GM18511 (cell line): ENCODE data around the gene AMZ1.
"Not testable (repeated sequence)": the region's sequence is repeated elsewhere in the genome, so short reads cannot be mapped to it uniquely, and the experiment has no call there.

Experiments used
- ATAC-seq: cut with Tn5 transposase; IDR thresholded peaks from one replicate; pipeline ENCODE4 v1.9.1; 2021; ENCODE audit warnings: mild to moderate bottlenecking, moderate library complexity; ENCODE audit not compliant: unreplicated experiment

Gene AMZ1

DNA sequence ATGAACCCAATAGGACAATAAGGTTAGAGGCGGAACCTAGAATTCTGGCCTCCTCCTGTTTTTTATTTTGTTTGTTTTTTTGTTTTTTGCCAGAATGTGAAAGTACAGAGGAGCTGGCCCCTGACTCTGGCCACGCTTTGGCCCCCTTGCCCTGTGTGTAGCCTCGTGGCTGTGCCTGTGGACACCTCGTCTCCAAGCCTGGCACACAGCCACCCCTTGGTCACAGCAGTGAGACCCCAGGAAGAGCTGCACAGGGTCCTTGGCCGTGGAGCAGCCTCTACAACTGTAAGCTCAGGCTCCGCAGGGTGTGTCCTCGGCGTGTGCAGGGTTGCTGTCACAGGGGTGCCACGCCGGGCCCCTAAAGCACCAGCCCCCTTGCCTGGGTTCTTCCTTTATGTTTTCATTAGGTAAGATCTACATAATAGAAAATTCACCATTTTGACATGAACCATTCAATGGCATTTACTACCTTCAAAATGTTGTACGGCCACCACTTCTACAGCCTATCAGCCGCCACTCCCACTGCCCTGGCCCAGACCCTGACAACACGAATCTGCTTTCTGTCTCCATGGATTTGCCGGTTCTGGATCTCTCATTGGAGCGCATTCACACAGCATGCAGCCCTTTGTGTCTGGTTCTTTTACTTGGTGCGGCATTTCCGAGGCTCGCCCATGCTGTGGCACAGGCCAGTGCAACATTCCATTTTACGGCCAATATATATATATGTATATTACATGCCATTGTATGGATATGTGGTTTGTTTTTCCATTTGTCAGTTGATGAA lies 51.0 kb downstream of the AMZ1 start:
- ATAC-seq: no peak

DNA sequence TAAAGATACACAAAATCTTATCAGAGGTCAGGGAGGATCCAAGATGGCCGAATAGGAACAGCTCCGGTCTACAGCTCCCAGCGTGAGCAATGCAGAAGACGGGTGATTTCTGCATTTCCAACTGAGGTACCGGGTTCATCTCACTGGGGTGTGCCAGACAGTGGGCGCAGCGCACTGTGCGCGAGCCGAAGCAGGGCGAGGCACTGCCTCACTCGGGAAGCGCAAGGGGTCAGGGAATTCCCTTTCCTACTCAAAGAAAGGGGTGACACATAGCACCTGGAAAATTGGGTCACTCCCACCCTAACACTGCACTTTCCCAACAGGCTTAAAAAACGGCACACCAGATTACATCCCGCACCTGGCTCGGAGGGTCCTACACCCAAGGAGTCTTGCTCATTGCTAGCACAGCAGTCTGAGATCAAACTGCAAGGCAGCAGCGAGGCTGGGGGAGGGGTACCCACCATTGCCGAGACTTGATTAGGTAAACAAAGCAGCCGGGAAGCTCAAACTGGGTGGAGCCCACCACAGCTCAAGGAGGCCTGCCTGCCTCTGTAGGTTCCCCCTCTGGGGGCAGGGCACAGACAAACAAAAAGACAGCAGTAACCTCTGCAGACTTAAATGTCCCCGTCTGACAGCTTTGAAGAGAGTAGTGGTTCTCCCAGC lies 55.7 kb downstream of the AMZ1 start:
- not testable (repeated sequence) for ATAC-seq

DNA sequence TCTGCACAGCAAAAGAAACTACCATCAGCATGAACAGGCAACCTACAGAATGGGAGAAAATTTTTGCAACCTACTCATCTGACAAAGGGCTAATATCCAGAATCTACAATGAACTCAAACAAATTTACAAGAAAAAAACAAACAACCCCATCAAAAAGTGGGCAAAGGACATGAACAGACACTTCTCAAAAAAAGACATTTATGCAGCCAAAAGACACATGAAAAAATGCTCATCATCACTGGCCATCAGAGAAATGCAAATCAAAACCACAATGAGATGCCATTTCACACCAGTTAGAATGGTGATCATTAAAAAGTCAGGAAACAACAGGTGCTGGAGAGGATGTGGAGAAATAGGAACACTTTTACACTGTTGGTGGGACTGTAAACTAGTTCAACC lies 60.7 kb downstream of the AMZ1 start:
- not testable (repeated sequence) for ATAC-seq

DNA sequence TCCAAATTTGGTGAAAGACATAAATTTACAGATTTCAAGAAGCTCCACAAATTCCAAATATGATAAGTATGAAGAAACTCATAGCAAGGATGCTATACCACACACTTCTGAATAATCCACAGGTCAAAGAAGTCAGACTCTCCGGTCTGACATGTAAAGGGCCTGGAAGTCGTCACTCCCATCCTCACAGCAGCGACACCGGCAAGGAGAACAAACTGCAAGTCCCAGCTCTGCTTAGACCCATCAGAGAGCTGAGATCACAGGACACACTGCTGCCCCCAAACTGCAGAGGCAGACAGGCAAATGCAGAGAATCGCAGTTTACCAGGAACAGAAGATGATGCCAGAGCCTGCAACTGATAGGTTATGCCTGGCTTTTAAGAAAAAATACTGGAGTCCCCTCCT lies 62.0 kb downstream of the AMZ1 start:
- ATAC-seq: no peak

DNA sequence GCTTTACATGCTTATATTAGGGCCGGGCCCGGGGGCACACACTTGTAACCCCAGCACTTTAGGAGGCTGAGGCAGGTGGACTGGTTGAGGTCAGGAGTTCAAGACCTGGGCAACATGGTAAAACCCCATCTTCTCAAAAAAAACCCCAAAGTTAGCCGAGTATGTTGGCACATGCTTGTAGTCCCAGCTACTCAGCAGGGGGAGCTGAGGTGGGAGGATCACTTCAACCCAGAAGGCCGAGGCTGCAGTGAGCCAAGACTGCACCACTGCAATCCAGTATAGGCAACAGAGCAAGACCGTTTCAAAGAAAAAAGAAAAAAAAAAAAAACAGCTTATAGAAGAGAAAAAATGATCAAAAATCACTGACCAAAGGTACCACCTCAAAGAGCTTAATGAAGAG lies 63.1 kb downstream of the AMZ1 start:
- ATAC-seq: no peak

DNA sequence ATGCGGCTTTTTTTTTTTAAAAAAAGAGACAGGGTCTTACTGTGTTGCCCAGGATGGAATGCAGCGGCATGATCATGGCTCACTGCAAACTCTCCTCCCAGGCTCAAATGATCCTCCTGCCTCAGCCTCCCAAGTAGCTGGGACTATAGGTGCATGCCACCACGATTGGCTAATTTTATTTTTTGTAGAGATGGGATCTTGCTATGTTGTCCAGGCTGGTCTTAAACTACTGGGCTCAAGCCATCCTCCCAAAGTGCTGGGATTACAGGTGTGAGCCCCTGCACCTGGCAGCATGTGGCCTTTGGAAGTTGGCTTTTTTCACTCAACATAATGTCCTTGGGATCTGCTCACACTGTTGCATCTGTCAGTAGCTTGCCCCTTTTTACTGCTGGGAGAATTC lies 65.1 kb downstream of the AMZ1 start:
- ATAC-seq: no peak

DNA sequence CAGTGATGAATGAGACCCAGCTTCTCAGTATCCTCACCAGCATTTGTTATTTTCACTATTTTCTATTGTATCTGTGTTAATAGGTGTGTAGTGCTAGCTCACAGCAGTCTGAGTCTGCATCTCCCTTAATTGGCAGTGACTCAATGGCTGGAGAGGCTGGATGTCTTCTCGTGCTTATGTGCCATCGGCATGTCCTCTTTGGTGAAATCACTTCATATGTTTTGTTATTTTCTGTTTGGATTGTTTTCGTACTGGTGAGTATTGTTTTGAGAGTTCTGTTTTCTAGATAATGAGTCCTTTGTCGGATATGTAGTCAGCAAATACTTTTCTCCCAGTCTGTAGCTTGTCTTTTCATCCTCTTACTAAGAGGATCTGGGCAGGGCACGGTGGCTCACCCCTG lies 66.1 kb downstream of the AMZ1 start:
- no peak for ATAC-seq

DNA sequence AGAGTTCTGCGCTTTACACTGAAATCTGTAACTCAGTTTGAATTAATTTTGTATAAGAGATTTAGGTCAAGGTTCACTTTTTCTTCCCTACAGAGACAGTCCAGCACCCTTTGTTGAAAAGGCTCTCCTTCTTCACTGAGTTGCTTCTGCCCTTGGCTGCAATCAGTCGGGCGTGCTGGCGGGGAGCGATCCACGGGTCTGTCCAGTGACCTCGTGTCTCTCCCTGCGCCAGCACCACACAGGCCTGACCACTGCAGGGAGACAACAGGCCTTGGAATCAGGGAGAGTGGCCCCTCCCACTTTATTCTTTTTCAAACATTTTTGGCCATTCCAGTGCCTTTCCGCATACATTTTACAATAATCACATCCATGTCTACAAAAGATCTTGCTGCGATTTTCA lies 66.9 kb downstream of the AMZ1 start:
- ATAC-seq: no peak

DNA sequence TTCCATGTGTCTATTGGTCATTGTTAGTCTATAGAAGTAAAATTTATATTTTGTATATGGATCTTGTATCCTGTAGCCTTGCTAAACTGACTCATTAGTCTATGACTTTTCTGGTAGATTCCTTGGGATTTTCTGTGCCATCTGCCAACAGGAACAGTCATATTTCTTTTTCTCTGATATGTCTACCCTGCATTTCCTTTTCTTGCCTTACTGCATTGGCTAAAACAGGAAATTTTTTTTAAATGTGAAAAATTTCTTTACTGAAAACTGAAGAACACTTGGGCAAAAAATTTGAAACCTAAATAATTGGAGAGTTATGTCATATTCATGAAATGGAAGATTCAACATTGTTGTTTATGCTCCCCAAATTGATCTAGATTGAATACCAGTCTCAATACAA lies 67.5 kb downstream of the AMZ1 start:
- no peak for ATAC-seq

DNA sequence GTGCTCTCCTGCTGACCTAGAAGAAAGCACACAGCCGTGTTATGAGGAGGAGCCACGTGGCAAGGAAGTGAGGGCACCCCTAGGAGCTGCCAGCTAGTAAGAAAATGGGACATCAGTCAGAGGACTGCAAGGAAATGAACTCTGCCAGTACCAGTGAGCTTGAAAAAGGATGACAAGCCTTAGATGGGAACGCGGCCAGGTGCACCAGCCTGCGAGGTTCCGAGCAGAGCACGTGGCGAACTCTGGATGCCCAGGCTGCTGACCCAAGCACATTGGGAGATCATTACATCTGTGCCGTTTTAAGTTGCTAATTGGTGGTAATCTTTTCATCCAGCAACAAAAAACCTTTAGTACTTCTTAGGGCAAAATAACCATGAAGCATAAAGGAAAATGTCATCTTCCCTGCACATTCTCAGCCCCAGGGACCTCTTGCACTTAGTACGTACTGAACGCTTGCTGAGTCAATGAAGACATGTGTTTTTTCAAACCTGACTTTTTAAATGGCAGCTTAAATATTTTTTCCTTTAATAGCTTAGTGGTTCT lies 69.4 kb downstream of the AMZ1 start:
- ATAC-seq: peak; percentile 14

DNA sequence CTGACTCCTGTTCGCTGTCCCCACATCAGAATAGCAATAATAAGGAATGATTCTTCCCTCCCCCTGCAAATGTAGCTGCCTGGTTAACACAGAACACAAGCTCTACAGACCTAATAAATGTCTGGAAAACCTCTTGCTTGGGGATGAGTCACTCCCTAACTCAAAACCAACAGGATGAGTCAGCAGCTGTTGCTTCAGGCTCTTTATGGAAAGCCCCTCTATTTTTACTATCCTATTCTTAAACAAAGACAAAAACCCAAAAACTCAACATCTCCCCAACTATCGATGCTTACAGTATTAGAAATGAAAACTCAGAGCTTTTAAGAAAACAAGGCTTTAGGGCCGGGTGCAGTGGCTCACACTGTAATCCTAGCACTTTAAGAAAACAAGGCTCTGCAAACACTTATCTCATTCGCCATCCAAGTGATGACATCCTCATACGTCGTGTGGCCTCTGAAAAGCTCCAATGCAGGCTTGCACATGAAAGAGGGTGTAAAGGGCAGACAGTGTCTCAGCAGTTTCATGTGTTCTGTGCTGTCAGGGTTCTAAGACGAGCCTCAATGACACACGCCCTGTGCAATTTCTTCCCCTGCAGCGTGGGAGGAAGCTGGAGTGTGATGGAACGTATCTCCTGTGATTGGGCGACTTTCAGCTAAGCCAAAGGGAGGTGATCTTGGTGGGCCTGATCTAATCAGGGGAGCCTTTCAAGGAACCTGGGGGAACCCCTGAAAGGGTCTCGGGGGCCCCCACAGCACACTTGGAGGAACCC lies 70.1 kb downstream of the AMZ1 start:
- ATAC-seq: peak; percentile 80

DNA sequence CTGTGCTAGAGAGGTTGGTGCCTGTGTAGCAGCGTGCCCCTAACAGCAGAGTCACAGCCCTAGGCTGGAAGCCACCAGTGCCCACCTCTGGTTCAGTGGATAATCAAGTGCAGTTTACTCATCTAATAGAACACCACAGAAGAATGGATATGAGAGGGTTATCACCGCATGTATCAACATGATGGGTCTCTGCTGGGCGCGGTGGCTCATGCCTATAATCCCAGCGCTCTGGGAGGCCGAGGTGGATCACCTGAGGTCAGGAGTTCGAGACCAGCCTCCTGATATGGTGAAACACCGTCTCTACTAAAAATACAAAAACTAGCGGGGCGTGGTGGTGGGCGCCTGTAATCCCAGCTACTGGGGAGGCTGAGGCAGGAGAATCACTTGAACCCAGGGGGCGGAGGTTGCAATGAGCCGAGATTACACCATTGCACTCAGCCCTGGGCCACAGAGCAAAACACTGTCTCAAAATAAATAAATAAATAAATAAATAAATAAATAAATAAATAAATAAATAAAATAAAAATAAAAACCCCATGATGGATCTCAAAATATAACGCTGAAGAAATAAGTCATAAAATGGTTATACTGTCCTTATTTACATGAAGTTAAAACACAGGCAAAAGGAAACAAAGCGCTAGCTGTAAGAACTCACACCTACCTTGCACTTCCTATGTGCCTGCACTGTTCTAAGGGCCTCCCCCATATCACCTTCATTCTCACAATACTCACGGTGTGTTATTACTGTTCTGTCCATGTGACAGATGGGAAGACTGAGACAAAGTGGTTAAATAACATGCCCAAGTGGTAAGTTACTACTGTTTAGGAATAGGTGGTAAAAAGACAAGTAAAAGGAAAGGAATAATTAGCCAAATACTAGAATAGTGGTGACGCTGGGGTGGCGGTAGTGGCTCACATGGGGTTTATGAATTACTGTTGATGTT lies 70.9 kb downstream of the AMZ1 start:
- ATAC-seq: no peak

DNA sequence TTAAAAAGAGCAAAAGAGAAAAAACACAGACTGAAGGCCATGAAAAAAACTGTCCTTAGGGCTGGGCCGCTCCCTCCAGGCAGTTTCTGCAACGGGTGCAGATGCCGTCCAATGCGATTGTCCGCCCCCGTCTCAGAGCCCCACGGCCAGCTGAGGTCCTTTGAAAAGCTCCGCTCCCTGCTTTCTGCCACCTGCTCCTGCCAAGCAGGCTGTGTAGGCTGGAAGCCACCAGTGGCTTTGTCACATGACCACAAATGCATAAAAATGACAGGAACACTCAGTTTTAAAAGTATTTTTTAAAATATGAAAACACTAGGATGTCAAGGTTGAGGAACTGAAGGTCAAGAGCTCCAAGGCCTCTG lies 71.7 kb downstream of the AMZ1 start:
- ATAC-seq: no peak

DNA sequence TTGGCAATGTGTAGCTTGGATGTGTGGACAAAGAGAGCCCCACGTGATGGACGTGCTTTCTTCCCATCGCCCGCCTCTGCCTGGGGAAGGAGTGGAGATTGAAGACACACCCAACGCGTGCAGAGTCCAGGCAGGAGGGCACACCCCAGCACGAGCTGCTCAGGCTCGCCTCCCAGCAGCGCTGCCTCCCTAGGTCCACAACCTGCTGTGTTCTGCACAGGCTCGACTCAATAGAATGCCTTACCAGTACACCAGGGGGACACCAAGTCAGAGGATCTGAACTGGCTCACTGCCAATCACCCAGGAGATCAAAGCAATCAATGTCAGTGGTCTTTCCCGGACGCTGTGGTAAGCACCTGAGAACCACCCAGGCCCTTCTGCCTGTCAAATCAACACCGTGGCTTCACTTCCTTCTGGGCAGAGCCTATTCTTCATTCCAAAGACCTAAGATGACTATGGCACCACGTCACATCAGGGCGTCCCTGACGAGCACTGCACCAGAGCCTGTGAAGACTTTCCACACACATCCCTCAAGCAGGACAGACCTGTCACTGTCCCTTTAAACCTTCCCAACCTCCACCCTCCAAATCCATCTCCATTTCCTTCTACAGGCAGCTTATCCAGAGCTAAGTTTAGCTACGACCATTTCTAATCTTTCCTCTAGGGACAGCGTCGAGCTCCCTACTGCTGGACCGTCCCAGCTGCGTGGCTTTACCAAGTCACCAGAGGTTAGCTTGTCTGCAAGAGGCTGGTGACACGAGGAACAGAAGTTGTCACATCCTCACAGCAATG lies 72.3 kb downstream of the AMZ1 start:
- no peak for ATAC-seq

DNA sequence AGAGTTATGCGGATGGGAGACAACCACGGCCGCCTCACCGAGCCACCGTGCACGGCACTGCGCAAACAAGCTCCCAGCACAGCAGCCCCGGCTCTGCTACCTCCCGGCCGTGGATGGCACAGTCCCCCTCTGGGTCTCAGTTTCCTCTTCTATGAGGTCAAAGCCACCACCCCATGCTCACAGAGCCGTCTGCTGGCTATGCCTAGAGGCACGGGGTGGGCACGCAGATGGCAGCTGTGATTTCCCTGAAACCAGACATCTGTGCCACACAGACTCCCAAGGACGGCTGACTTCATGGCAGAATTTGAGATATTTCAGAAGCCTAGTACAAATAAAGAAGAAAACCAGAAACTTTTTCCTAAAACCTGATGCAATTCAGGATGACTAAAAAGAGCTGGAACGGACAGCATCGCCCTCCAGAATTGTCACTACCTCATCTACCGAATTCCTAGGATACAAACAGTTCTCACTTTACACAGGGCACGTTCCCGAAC lies 73.2 kb downstream of the AMZ1 start:
- no peak for ATAC-seq

DNA sequence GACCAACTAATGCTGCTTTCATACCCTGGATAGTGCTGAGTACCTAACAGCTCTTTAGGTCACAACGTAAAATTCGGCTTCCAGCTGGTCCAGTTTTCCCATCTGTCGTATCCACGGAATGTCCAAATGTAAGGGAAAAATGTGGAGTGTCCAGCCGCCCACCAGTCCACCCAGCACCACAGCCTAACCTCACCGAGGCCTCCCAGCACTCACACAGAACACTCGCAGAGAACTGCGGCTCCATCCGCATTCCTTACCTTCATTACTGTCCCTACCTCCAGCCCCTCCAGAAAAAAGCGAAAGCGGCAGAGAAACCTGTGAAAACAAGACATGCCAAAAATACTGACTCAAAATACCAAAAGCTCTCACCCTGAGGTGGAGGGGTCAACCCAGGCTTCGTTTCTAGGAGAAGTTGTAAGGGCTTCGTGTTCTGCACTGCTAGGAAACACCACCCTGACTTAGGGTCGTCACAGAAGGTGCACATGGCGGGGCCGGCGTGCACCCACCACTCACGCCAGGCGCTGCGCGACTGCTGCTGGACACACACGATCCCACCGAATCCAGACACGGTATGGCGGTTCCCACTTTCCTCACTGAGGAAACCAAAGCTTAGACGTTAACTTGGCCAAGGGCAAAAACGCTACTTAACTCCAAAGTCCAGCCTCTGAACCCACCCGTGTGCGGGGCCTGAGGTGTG lies 73.9 kb downstream of the AMZ1 start:
- ATAC-seq: no peak

DNA sequence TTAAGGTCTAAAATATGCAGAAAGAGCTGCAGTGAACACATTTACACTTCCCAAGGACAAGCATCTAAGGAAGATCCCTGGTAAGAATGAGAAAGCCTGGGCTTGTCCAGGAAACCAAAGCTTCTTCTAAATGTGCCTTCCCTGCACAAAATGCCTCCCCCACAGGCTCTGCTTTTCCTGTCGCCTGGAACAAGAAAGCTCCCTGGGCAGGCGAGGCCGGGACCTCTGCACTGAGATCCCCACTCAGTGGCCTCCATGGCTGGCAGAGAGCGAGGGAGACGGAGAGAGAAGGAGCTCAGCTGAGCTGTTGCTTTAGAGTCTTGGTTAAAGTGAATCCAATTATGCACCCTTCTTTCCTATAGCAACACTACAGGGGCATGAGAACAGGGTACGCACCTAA lies 75.6 kb downstream of the AMZ1 start:
- ATAC-seq: no peak

DNA sequence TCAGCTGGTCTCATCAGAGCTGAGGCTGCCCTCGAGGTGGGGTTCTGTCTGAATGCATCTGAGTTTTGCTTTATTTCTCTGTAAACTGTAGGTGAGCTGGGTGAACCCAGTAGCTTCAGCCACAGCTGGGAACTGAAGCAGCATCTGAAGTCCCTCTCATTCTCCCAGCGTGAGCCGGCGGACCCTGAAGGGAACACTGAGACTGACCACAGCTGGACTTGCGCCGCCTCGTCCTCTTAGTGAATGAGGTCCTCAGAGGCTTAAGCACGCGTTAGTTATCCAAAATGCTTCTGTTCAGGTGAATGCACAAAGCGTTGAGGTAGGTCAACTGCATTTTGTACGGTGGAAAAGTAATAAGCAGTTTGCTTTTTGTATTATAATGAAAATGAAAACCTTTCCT lies 76.6 kb downstream of the AMZ1 start:
- no peak for ATAC-seq
